OCI-LY7 (cell line): Measurements from ENCODE around the gene UBA6. TPM values are rescaled to one million over a fixed set of nuclear protein-coding genes. Genes with fewer than 3 reads are reported as not detected.
A peak's percentile ranks its signal among the peaks of the same experiment; 100 is the strongest.

ENCODE experiments used
- BruUV-seq: library from RNA; stranded (reverse); fragments of 400-500 nt; replicated peaks from 2 replicates; lab custom pipeline; 2021; lab: Mats Ljungman, UMichigan
- CTCF ChIA-PET: fragments of 300-600 bp; sonication (Branson Sonifier 250); formaldehyde crosslinking; loops from one replicate; lab custom pipeline; 2022; ENCODE audit warnings: antibody characterized with exemption; ENCODE audit not compliant: unreplicated experiment; lab: Charles Lee
- POLR2A ChIA-PET: fragments of 300-600 bp; sonication (Branson Sonifier 250); formaldehyde crosslinking; loops from one replicate; lab custom pipeline; 2022; ENCODE audit warnings: antibody characterized with exemption; lab: Charles Lee
- DNase-seq: peaks from one replicate; pipeline ENCODE4 v3.0.0-alpha.2; 2015; ENCODE audit warnings: low spot score
- H2AFZ ChIP-seq: fragments of 200-600 bp; sonication (generic), shearing (Covaris generic); 2 replicates; pipeline ENCODE4 v1.6.1; 2014; ENCODE audit warnings: mild to moderate bottlenecking, antibody characterized with exemption, low read length, moderate library complexity
- H3K27ac ChIP-seq: fragments of 200-600 bp; sonication (generic); 2 replicates; pipeline ENCODE4 v1.5.1; 2014; ENCODE audit warnings: mixed run types, low read depth, mild to moderate bottlenecking, moderate library complexity, low read length, inconsistent platforms; ENCODE audit not compliant: poor library complexity, severe bottlenecking
- H3K36me3 ChIP-seq: fragments of 200-600 bp; sonication (generic); 2 replicates; pipeline ENCODE4 v1.6.1; 2014; ENCODE audit warnings: mild to moderate bottlenecking, antibody characterized with exemption, low read length, moderate library complexity, mixed read lengths; ENCODE audit not compliant: insufficient read depth
- H3K4me1 ChIP-seq: fragments of 200-600 bp; sonication (generic); 2 replicates; pipeline ENCODE4 v1.5.1; 2014; ENCODE audit warnings: mild to moderate bottlenecking, low read length; ENCODE audit not compliant: insufficient read depth, poor library complexity, severe bottlenecking
- H3K4me2 ChIP-seq: fragments of 200-600 bp; sonication (generic); 2 replicates; pipeline ENCODE4 v1.6.1; 2014; ENCODE audit warnings: mild to moderate bottlenecking, low read length
- H3K4me3 ChIP-seq: fragments of 200-600 bp; sonication (generic); 2 replicates; pipeline ENCODE4 v1.5.1; 2014; ENCODE audit warnings: mild to moderate bottlenecking, low read depth, low read length; ENCODE audit not compliant: poor library complexity, severe bottlenecking
- H3K79me2 ChIP-seq: fragments of 200-600 bp; sonication (generic); 2 replicates; pipeline ENCODE4 v1.6.1; 2016; ENCODE audit warnings: low read depth, mild to moderate bottlenecking, low read length, moderate library complexity, mixed read lengths; ENCODE audit not compliant: insufficient read depth
- H3K9me2 ChIP-seq: fragments of 200-600 bp; sonication (generic); 2 replicates; pipeline ENCODE4 v1.6.1; 2016; ENCODE audit warnings: mild to moderate bottlenecking, low read length, mixed read lengths; ENCODE audit not compliant: insufficient read depth
- H3K9me3 ChIP-seq: fragments of 200-600 bp; sonication (generic); 2 replicates; pipeline ENCODE4 v1.6.1; 2014; ENCODE audit warnings: mild to moderate bottlenecking, mixed run types, low read length, mixed read lengths
- H4K20me1 ChIP-seq: fragments of 200-600 bp; sonication (generic); 2 replicates; pipeline ENCODE4 v1.6.1; 2014; ENCODE audit warnings: mild to moderate bottlenecking, antibody characterized with exemption, low read length, moderate library complexity, mixed read lengths; ENCODE audit not compliant: insufficient read depth
- EZH2phosphoT487 ChIP-seq: fragments of 200-600 bp; sonication (generic); IDR thresholded peaks from 2 replicates; pipeline ENCODE4 v1.6.1; 2018; ENCODE audit warnings: low read depth, borderline replicate concordance, mild to moderate bottlenecking, mixed run types, antibody characterized with exemption, low read length, moderate library complexity, mixed read lengths
- intact Hi-C: fragments of 100-400 bp; cut with micrococcal nuclease; formaldehyde crosslinking; loops from one replicate; pipeline ENCODE4 v1.10.0; 2022; ENCODE audit not compliant: unreplicated experiment
- total RNA-seq, 2 experiments: library from RNA; depleted of rRNA in 1 of 2; stranded (reverse); fragments of >200 nt in 1 of 2; shearing (Covaris generic) in 1 of 2; gene quantifications; 2 replicates each; pipeline ENCODE4 v1.2.3, GENCODE V29; 2014 to 2022
- TF ChIP-seq, protein P1 (sequence below): fragments of 200-600 bp; sonication (generic); conservative IDR thresholded peaks from 2 replicates; pipeline ENCODE4 v1.5.1; 2014; ENCODE audit warnings: mild to moderate bottlenecking, antibody characterized with exemption, low read length, moderate library complexity, mixed read lengths

Gene UBA6
- total RNA-seq, 2 experiments from 2014 or later = 40.6 to 92.4 TPM

- H4K20me1 ChIP-seq = no peaks in the 10 kb centered on the region
- H3K9me3 ChIP-seq = no peaks in the 10 kb centered on the region
- intact Hi-C loops = no loop called here
- no peak overlapping the region for H3K4me3 ChIP-seq
- H3K79me2 ChIP-seq = peaks cover 93% of the 10 kb centered on the region
- ChIA-PET POLR2A (interaction anchor here (0.6 to 3.8 kb wide), 8 partner anchors 9 to 133 kb away, joined by 3 to 18 read pairs (median 4); partner anchors contain the start of genes CENPC and STAP1), CTCF (no interaction called here)
- H3K36me3 ChIP-seq = peaks cover 77% of the 10 kb centered on the region
- no peak overlapping the region for H3K27ac ChIP-seq
- H3K9me2 ChIP-seq = no peaks in the 10 kb centered on the region
- H2AFZ ChIP-seq = no peak overlapping the region
- DNase-seq = no peak
- no peak overlapping the region for H3K4me2 ChIP-seq
- TF ChIP-seq EZH2phosphoT487 = no peak
- TF ChIP-seq, protein P1, sequence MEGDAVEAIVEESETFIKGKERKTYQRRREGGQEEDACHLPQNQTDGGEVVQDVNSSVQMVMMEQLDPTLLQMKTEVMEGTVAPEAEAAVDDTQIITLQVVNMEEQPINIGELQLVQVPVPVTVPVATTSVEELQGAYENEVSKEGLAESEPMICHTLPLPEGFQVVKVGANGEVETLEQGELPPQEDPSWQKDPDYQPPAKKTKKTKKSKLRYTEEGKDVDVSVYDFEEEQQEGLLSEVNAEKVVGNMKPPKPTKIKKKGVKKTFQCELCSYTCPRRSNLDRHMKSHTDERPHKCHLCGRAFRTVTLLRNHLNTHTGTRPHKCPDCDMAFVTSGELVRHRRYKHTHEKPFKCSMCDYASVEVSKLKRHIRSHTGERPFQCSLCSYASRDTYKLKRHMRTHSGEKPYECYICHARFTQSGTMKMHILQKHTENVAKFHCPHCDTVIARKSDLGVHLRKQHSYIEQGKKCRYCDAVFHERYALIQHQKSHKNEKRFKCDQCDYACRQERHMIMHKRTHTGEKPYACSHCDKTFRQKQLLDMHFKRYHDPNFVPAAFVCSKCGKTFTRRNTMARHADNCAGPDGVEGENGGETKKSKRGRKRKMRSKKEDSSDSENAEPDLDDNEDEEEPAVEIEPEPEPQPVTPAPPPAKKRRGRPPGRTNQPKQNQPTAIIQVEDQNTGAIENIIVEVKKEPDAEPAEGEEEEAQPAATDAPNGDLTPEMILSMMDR = no peak
- no TSS peak for BruUV-seq
- H3K4me1 ChIP-seq = peaks cover 62% of the 10 kb centered on the region
Measured at GRCh38 chr4:67568820-67569219, 132.1 kb downstream of the UBA6 start.

- H3K79me2 ChIP-seq = peaks cover 96% of the 10 kb centered on the region
- no peaks in the 10 kb centered on the region for H3K9me3 ChIP-seq
- H3K4me1 ChIP-seq = peaks cover 53% of the 10 kb centered on the region
- CTCF ChIA-PET = interaction anchor here (0.9 kb wide), 1 partner anchor 9 kb away, joined by 3 read pairs; no protein-coding TSS in a partner anchor
- no peaks in the 10 kb centered on the region for H3K9me2 ChIP-seq
- BruUV-seq = no TSS peak
- no peak for TF ChIP-seq EZH2phosphoT487
- TF ChIP-seq, protein P1 = no peak
- POLR2A ChIA-PET = interaction anchor here (0.7 to 1.6 kb wide), 8 partner anchors 8 to 135 kb away, joined by 3 to 5 read pairs (median 4); no protein-coding TSS in a partner anchor
- no peak overlapping the region for H2AFZ ChIP-seq
- H3K36me3 ChIP-seq = peaks cover 78% of the 10 kb centered on the region
- H4K20me1 ChIP-seq = no peaks in the 10 kb centered on the region
- H3K27ac ChIP-seq = no peak overlapping the region
- DNase-seq = no peak
- peak overlapping the region; percentile 13; the same call in 1 of the 2 replicates for H3K4me2 ChIP-seq
- H3K4me3 ChIP-seq = no peak overlapping the region
- intact Hi-C loops = no loop called here
Measured at GRCh38 chr4:67566335-67566734, 134.6 kb downstream of the UBA6 start.

DNA sequence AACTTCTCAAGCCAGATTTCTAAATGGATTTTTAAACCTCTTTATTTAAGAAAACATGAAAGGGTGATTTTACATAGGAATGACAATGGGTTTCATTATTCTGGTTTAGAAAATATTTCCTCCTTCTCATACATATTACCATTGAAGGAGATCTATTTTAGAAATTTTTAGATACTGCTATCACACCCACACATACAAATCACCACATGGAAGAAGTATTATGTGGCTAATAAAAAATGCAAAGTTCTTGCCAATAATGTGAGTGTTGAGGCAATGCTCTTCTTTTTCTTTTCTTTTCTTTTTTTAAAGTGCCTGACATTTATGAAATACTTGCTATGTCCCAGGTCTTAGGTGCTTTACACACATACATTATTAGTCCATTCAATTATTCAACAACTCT is 135.7 kb downstream of the UBA6 start:
- Histone ChIP-seq H4K20me1 (no peaks in the 10 kb centered on the region), H2AFZ (no peak overlapping the region), H3K27ac (no peak overlapping the region), H3K4me1 (peaks cover 62% of the 10 kb centered on the region), H3K36me3 (peaks cover 76% of the 10 kb centered on the region), H3K9me3 (no peaks in the 10 kb centered on the region), H3K79me2 (peaks cover 96% of the 10 kb centered on the region), H3K4me3 (no peak overlapping the region), H3K9me2 (no peaks in the 10 kb centered on the region), H3K4me2 (no peak overlapping the region)
- intact Hi-C loops = no loop called here
- no TSS peak for BruUV-seq
- TF ChIP-seq EZH2phosphoT487 = no peak
- TF ChIP-seq, protein P1 = no peak
- POLR2A ChIA-PET = interaction anchor here (1.6 kb wide), 1 partner anchor 11 kb away, joined by 5 read pairs; no protein-coding TSS in a partner anchor
- DNase-seq = no peak
- CTCF ChIA-PET = no interaction called here
